ENCODE data around the gene IFT80. TPM values are rescaled to one million over a fixed set of nuclear protein-coding genes. Genes with fewer than 3 reads are reported as not detected.
A peak's percentile ranks its signal among the peaks of the same experiment; 100 is the strongest.
"Not testable (repeated sequence)": the region's sequence is repeated elsewhere in the genome, so short reads cannot be mapped to it uniquely, and the experiment has no call there.

IFT80 gene
- total RNA-seq, 2 experiments from 2014 or later: 9.2 to 10.4 TPM

GRCh38 chr3:160330109-160330508 lies 68.9 kb downstream of the IFT80 start:
- POLR2A ChIA-PET: no interaction called here
- Mint-ChIP-seq H3K4me3 (no peak overlapping the region), H3K27ac (no peak overlapping the region), H3K9me3 (no peaks in the 10 kb centered on the region), H3K4me1 (ENCODE audit: low read depth) (no peaks in the 10 kb centered on the region), H3K36me3 (ENCODE audit: low read depth) (peaks cover 13% of the 10 kb centered on the region), H3K27me3 (no peaks in the 10 kb centered on the region)
- ATAC-seq (no peak), DNase-seq (no peak)
- CTCF ChIA-PET: interaction anchor here (0.7 kb wide), 1 partner anchor 303 kb away, joined by 3 read pairs; no protein-coding TSS in a partner anchor
- TF ChIP-seq CTCF (IDR thresholded peaks at IDR 0.05): no peak
- intact Hi-C loops (cut with micrococcal nuclease): no loop called here

GRCh38 chr3:160326286-160326685 lies 72.7 kb downstream of the IFT80 start:
- CTCF ChIA-PET; DNase-seq; H3K9me3 Mint-ChIP-seq; H3K27me3 Mint-ChIP-seq; POLR2A ChIA-PET; H3K4me1 Mint-ChIP-seq (ENCODE audit: low read depth); H3K27ac Mint-ChIP-seq; ATAC-seq; H3K4me3 Mint-ChIP-seq; intact Hi-C loops (cut with micrococcal nuclease): not testable (repeated sequence)
- peaks cover 17% of the 10 kb centered on the region for H3K36me3 Mint-ChIP-seq (ENCODE audit: low read depth)

- H3K4me3 Mint-ChIP-seq; ATAC-seq; DNase-seq; CTCF ChIA-PET; H3K9me3 Mint-ChIP-seq; POLR2A ChIA-PET; H3K27me3 Mint-ChIP-seq; H3K27ac Mint-ChIP-seq; intact Hi-C loops (cut with micrococcal nuclease); H3K4me1 Mint-ChIP-seq (ENCODE audit: low read depth): not testable (repeated sequence)
- peaks cover 21% of the 10 kb centered on the region for H3K36me3 Mint-ChIP-seq (ENCODE audit: low read depth)
Measured at GRCh38 chr3:160321821-160322220, 77.2 kb downstream of the IFT80 start.

GRCh38 chr3:160319322-160319721 lies 79.7 kb downstream of the IFT80 start:
- DNase-seq (no peak), ATAC-seq (no peak)
- no peaks in the 10 kb centered on the region for H3K4me1 Mint-ChIP-seq (ENCODE audit: low read depth)
- no peaks in the 10 kb centered on the region for H3K9me3 Mint-ChIP-seq
- no peak for TF ChIP-seq CTCF (IDR thresholded peaks at IDR 0.05)
- ChIA-PET CTCF (no interaction called here), POLR2A (no interaction called here)
- H3K27ac Mint-ChIP-seq: no peak overlapping the region
- H3K4me3 Mint-ChIP-seq: no peak overlapping the region
- H3K36me3 Mint-ChIP-seq (ENCODE audit: low read depth): peaks cover 16% of the 10 kb centered on the region
- intact Hi-C loops (cut with micrococcal nuclease): no loop called here
- no peaks in the 10 kb centered on the region for H3K27me3 Mint-ChIP-seq

- Mint-ChIP-seq H3K9me3 (no peaks in the 10 kb centered on the region), H3K27ac (no peak overlapping the region), H3K4me3 (no peak overlapping the region), H3K4me1 (ENCODE audit: low read depth) (no peaks in the 10 kb centered on the region), H3K36me3 (ENCODE audit: low read depth) (peaks cover 13% of the 10 kb centered on the region), H3K27me3 (no peaks in the 10 kb centered on the region)
- no peak for TF ChIP-seq CTCF (IDR thresholded peaks at IDR 0.05)
- ATAC-seq (no peak), DNase-seq (no peak)
- CTCF ChIA-PET: no interaction called here
- intact Hi-C loops (cut with micrococcal nuclease): no loop called here
- POLR2A ChIA-PET: no interaction called here
Measured at GRCh38 chr3:160314995-160315394, 84.0 kb downstream of the IFT80 start.

- no peaks in the 10 kb centered on the region for H3K9me3 Mint-ChIP-seq
- intact Hi-C loops (cut with micrococcal nuclease): no loop called here
- no peak overlapping the region for H3K4me3 Mint-ChIP-seq
- H3K4me1 Mint-ChIP-seq (ENCODE audit: low read depth): no peaks in the 10 kb centered on the region
- TF ChIP-seq CTCF (IDR thresholded peaks at IDR 0.05): no peak
- H3K27ac Mint-ChIP-seq: no peak overlapping the region
- H3K27me3 Mint-ChIP-seq: no peaks in the 10 kb centered on the region
- ChIA-PET POLR2A (no interaction called here), CTCF (no interaction called here)
- H3K36me3 Mint-ChIP-seq (ENCODE audit: low read depth): peaks cover 18% of the 10 kb centered on the region
- peak; percentile 15 for DNase-seq
- ATAC-seq: peak; percentile 62
Measured at GRCh38 chr3:160312014-160312624, 86.9 kb downstream of the IFT80 start.

Data from activated CD8-positive, alpha-beta T cell treated with anti-CD3 and anti-CD28 coated beads for 36 hours (primary cell).